H1 (cell line): ENCODE results near the gene FOXRED1. TPM values are rescaled to one million over a fixed set of nuclear protein-coding genes. Genes with fewer than 3 reads are reported as not detected.
A peak's percentile ranks its signal among the peaks of the same experiment; 100 is the strongest.

ENCODE experiments used
- CTCF ChIA-PET: fragments of 300-600 bp; sonication (Branson Sonifier 250); formaldehyde crosslinking; loops from one replicate; lab custom pipeline; 2021; ENCODE audit not compliant: partially characterized antibody; lab: Charles Lee
- POLR2A ChIA-PET: fragments of 300-600 bp; sonication (Branson Sonifier 250); formaldehyde crosslinking; loops from one replicate; lab custom pipeline; 2021; ENCODE audit warnings: inconsistent platforms; ENCODE audit not compliant: partially characterized antibody; lab: Charles Lee
- DNase-seq, 2 experiments: peaks; one replicate each; pipeline versions ENCODE4 v3.0.0 to v3.0.0-alpha.2; 2010 to 2022; ENCODE audit warnings: low spot score in 2 of 2, low read depth in 1 of 2, mixed read lengths in 1 of 2
- FAIRE-seq: peaks from 2 replicates; lab custom pipeline; 2011; peaks lifted over from hg19 to GRCh38; lab: Jason Lieb, UNC
- H2AFZ ChIP-seq: 2 replicates; pipeline ENCODE4 v1.8.1; 2012; ENCODE audit warnings: low read length, inconsistent platforms
- H2AK5ac ChIP-seq: 2 replicates; pipeline ENCODE4 v1.6.1; 2013; ENCODE audit warnings: low read depth, low read length
- H2BK120ac ChIP-seq: replicated peaks from 2 replicates; pipeline ENCODE3; 2013; ENCODE audit warnings: low read depth, low read length, inconsistent platforms
- H2BK12ac ChIP-seq: 2 replicates; pipeline ENCODE4 v1.6.1; 2013; ENCODE audit warnings: low read depth, low read length
- H2BK15ac ChIP-seq: 2 replicates; pipeline ENCODE4 v1.6.1; 2013; ENCODE audit warnings: low read length
- H2BK20ac ChIP-seq: 2 replicates; pipeline ENCODE4 v1.6.1; 2013; ENCODE audit warnings: low read length
- H2BK5ac ChIP-seq: 2 replicates; pipeline ENCODE4 v1.6.1; 2013; ENCODE audit warnings: low read depth, low read length
- H3K14ac ChIP-seq: 2 replicates; pipeline ENCODE4 v1.6.1; 2013; ENCODE audit warnings: inconsistent platforms; ENCODE audit not compliant: insufficient read length
- H3K18ac ChIP-seq: 2 replicates; pipeline ENCODE4 v1.6.1; 2013; ENCODE audit warnings: low read length; ENCODE audit errors: extremely low read depth
- H3K23ac ChIP-seq: 2 replicates; pipeline ENCODE4 v1.6.1; 2013; ENCODE audit warnings: inconsistent platforms; ENCODE audit not compliant: insufficient read length
- H3K23me2 ChIP-seq: 2 replicates; pipeline ENCODE4 v1.6.1; 2013; ENCODE audit warnings: low read depth, low read length
- H3K27ac ChIP-seq: 2 replicates; pipeline ENCODE4 v1.6.1; 2011; ENCODE audit warnings: low read depth, low read length, inconsistent platforms
- H3K27me3 ChIP-seq, 4 experiments: replicated peaks in 1 of 4; 1 replicate in 1 of 4; 2 replicates in 3 of 4; pipeline versions ENCODE4 v1.6.1 to v1.8.1; 2011 to 2013; ENCODE audit warnings: low read length in 3 of 4, mild to moderate bottlenecking in 3 of 4, inconsistent platforms in 2 of 4, mixed read lengths in 2 of 4, moderate library complexity in 1 of 4; ENCODE audit not compliant: control insufficient read depth in 3 of 4, insufficient read depth in 3 of 4; ENCODE audit errors: extremely low read depth in 1 of 4
- H3K36me3 ChIP-seq, 4 experiments: 2 replicates each; pipeline versions ENCODE4 v1.6.1 to v1.8.1; 2011 to 2013; ENCODE audit warnings: mild to moderate bottlenecking in 4 of 4, low read length in 3 of 4, moderate library complexity in 2 of 4, control low read depth in 1 of 4, inconsistent platforms in 1 of 4; ENCODE audit not compliant: insufficient read depth in 4 of 4, control insufficient read depth in 2 of 4
- H3K4ac ChIP-seq: replicated peaks from 2 replicates; pipeline ENCODE3; 2013; ENCODE audit warnings: low read length, low read depth, mixed read lengths, inconsistent platforms; ENCODE audit not compliant: insufficient read length
- H3K4me1 ChIP-seq, 4 experiments: replicated peaks in 1 of 4; 1 replicate in 1 of 4; 2 replicates in 3 of 4; pipeline versions ENCODE4 v1.6.1 to v1.8.1; 2011 to 2013; ENCODE audit warnings: low read length in 3 of 4, inconsistent platforms in 2 of 4, mixed read lengths in 1 of 4; ENCODE audit not compliant: insufficient read depth in 4 of 4, control insufficient read depth in 3 of 4
- H3K4me2 ChIP-seq, 2 experiments: 2 replicates each; pipeline versions ENCODE4 v1.6.1 to v1.8.1; 2011 to 2013; ENCODE audit warnings: low read depth in 2 of 2, low read length in 2 of 2, control low read depth in 1 of 2, inconsistent platforms in 1 of 2, mild to moderate bottlenecking in 1 of 2; ENCODE audit not compliant: insufficient read depth in 1 of 2
- H3K4me3 ChIP-seq, 4 experiments: fragments of 200-600, 300-600 bp in 1 of 4; sonication (generic), shearing (Covaris generic), sonication (Bioruptor Twin) in 1 of 4; 2 replicates each; pipeline versions ENCODE4 v1.5.1 to v1.8.1; 2011 to 2016; ENCODE audit warnings: low read length in 4 of 4, low read depth in 3 of 4, control low read depth in 2 of 4, inconsistent platforms in 2 of 4, mild to moderate bottlenecking in 2 of 4, mixed read lengths in 1 of 4, moderate library complexity in 1 of 4; ENCODE audit not compliant: insufficient read depth in 2 of 4; ENCODE audit errors: extremely low read depth in 1 of 4
- H3K56ac ChIP-seq: replicated peaks from 2 replicates; pipeline ENCODE3; 2013; ENCODE audit warnings: low read depth, mild to moderate bottlenecking, mixed read lengths, low read length, inconsistent platforms; ENCODE audit not compliant: insufficient read length
- H3K79me1 ChIP-seq: 2 replicates; pipeline ENCODE4 v1.6.1; 2013; ENCODE audit warnings: low read depth, low read length, control low read depth
- H3K79me2 ChIP-seq, 2 experiments: 2 replicates each; pipeline versions ENCODE4 v1.6.1 to v1.8.1; 2012 to 2013; ENCODE audit warnings: low read length in 2 of 2, mild to moderate bottlenecking in 2 of 2, inconsistent platforms in 1 of 2; ENCODE audit not compliant: insufficient read depth in 2 of 2, control insufficient read depth in 1 of 2
- H3K9ac ChIP-seq, 4 experiments: replicated peaks in 1 of 4; 1 replicate in 1 of 4; 2 replicates in 3 of 4; pipeline versions ENCODE4 v1.6.1 to v1.8.1; 2011 to 2013; ENCODE audit warnings: low read depth in 3 of 4, low read length in 3 of 4, control low read depth in 2 of 4, mild to moderate bottlenecking in 2 of 4, moderate library complexity in 2 of 4, inconsistent platforms in 1 of 4; ENCODE audit errors: extremely low read depth in 1 of 4
- H3K9me3 ChIP-seq, 2 experiments: 2 replicates each; pipeline versions ENCODE4 v1.6.1 to v1.8.1; 2012 to 2013; ENCODE audit warnings: mild to moderate bottlenecking in 2 of 2, moderate library complexity in 2 of 2, control low read depth in 1 of 2, inconsistent platforms in 1 of 2, low read depth in 1 of 2, low read length in 1 of 2, mixed read lengths in 1 of 2; ENCODE audit not compliant: insufficient read depth in 2 of 2
- H4K20me1 ChIP-seq, 2 experiments: replicated peaks in 1 of 2; 2 replicates each; pipeline versions ENCODE3 to v1.8.1; 2011 to 2013; ENCODE audit warnings: inconsistent platforms in 2 of 2, low read length in 2 of 2, mild to moderate bottlenecking in 1 of 2; ENCODE audit not compliant: insufficient read depth in 2 of 2, control insufficient read depth in 1 of 2
- H4K5ac ChIP-seq: 2 replicates; pipeline ENCODE4 v1.6.1; 2013; ENCODE audit warnings: low read length, low read depth, mixed read lengths, inconsistent platforms; ENCODE audit not compliant: insufficient read length
- H4K8ac ChIP-seq: 2 replicates; pipeline ENCODE4 v1.8.0; 2013; ENCODE audit warnings: mild to moderate bottlenecking, moderate library complexity, low read length, inconsistent platforms; ENCODE audit not compliant: insufficient read depth; ENCODE audit errors: extremely low read depth
- H4K91ac ChIP-seq: replicated peaks from 2 replicates; pipeline ENCODE3; 2013; ENCODE audit warnings: low read length, mixed read lengths, inconsistent platforms; ENCODE audit not compliant: insufficient read length
- BACH1 ChIP-seq: IDR thresholded peaks from 2 replicates; pipeline ENCODE4 v1.6.1; 2012; ENCODE audit warnings: low read length, improper control_type of control experiment
- BCL11A ChIP-seq, 2 experiments: IDR thresholded peaks; one replicate each; pipeline ENCODE4 v1.6.1; 2011; ENCODE audit warnings: low read depth in 2 of 2, low read length in 2 of 2, mild to moderate bottlenecking in 2 of 2
- BRCA1 ChIP-seq: IDR thresholded peaks from 2 replicates; pipeline ENCODE4 v1.6.1; 2012; ENCODE audit warnings: low read depth, low read length, improper control_type of control experiment
- CBX5 ChIP-seq: fragments of 300-800, 300-1000 bp; sonication (generic); IDR thresholded peaks from 2 replicates; pipeline ENCODE4 v1.7.1; 2016; ENCODE audit warnings: antibody characterized with exemption, low read length, low read depth
- EZH2 ChIP-seq: fragments of 200-600 bp; sonication (generic); IDR thresholded peaks from 2 replicates; pipeline ENCODE4 v1.7.1; 2012; ENCODE audit warnings: low read depth, mild to moderate bottlenecking, moderate library complexity, low read length, inconsistent platforms; ENCODE audit not compliant: severe bottlenecking
- JUN ChIP-seq: IDR thresholded peaks from 2 replicates; pipeline ENCODE4 v1.6.1; 2011; ENCODE audit warnings: low read depth, mild to moderate bottlenecking, improper control_type of control experiment, low read length
- JUND ChIP-seq: IDR thresholded peaks from 2 replicates; pipeline ENCODE4 v1.6.1; 2011; ENCODE audit warnings: mild to moderate bottlenecking, improper control_type of control experiment, low read length
- RNF2 ChIP-seq: fragments of 200-900, 300-1000 bp; sonication (generic); IDR thresholded peaks from 2 replicates; pipeline ENCODE4 v1.7.1; 2016; ENCODE audit warnings: borderline replicate concordance, low read depth, mild to moderate bottlenecking, antibody characterized with exemption, low read length; ENCODE audit not compliant: poor library complexity, severe bottlenecking; ENCODE audit errors: missing control alignments
- SP1 ChIP-seq: IDR thresholded peaks from 2 replicates; pipeline ENCODE4 v1.6.1; 2011; ENCODE audit warnings: low read depth, low read length
- ZNF274 ChIP-seq: IDR thresholded peaks from 2 replicates; pipeline ENCODE4 v1.7.0; 2012; ENCODE audit warnings: low read length, borderline replicate concordance; ENCODE audit errors: extremely low read depth
- WGBS, 2 experiments: shearing (Covaris generic) in 1 of 2; methylation state at CpG; one replicate each; pipeline versions ENCODE4 v1.1.6 to v1.1.7; 2013 to 2015; ENCODE audit warnings: low lambda C conversion rate in 2 of 2, mixed read lengths in 2 of 2, inconsistent platforms in 1 of 2, low coverage in 1 of 2, missing lambda C conversion rate in 1 of 2; ENCODE audit not compliant: insufficient replicate concordance in 2 of 2, insufficient coverage in 1 of 2, insufficient read length in 1 of 2; ENCODE audit errors: extremely low coverage in 1 of 2, missing lambda C conversion rate in 1 of 2; 5-methylcytosine and 5-hydroxymethylcytosine counted together
- polyA plus RNA-seq, 7 experiments: library from polyadenylated mRNA; depleted of rRNA in 3 of 7; stranded (reverse) in 5 of 7; unstranded in 2 of 7; fragments of >200 nt in 5 of 7; fragments of 200-250 nt in 2 of 7; gene quantifications; 1 replicate in 5 of 7; 2 replicates in 1 of 7; 4 replicates in 1 of 7; pipeline versions ENCODE4 v1.2.1 to v1.2.3, GENCODE V29; 2011 to 2013; ENCODE audit warnings: missing spikeins in 2 of 7, mixed read lengths in 2 of 7
- total RNA-seq: library from RNA; stranded (reverse); fragmentation: NEBNext Ultra II Directional; extraction: Animal tissue kit (Norgen Biotek cat#: 25700); gene quantifications from 2 replicates; pipeline ENCODE4 v1.2.1, GENCODE V29; 2021
- TF ChIP-seq, protein P1 (sequence below): IDR thresholded peaks from 2 replicates; pipeline ENCODE4 v1.6.1; 2012; ENCODE audit warnings: inconsistent platforms
- TF ChIP-seq, protein P2 (sequence below): IDR thresholded peaks from 2 replicates; pipeline ENCODE4 v1.6.1; 2011; ENCODE audit warnings: low read length, improper control_type of control experiment

FOXRED1 gene
- total and polyA plus RNA-seq, 2 of the 8 experiments (the other 6 are each of a cell fraction or from before 2014, with no cell fraction given) = 48.8 to 99.4 TPM

DNA sequence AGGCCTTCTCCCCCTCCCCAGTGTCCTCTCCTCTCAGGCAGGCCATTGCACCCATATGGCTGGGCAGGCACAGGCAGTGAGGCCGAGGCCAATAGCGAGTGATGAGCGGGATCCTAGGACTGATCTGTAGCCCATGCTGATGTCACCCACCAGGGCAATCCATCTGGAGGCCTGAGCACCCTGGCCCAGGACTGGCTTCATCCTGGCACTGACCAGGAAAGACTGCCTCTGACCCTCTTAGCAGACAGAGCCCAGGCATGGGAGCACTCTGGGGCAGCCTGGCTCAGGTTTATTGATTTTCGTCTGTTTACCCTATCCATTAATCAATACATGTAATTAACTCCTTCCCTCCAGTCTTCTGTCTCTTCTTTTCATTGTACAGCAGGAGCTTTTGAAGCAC is 8.8 kb downstream of the FOXRED1 start:
- Histone ChIP-seq H4K5ac (no peak overlapping the region), H4K8ac (no peak overlapping the region; the same call in 1 of the 2 replicates), H4K91ac (no peak overlapping the region), H3K4me2 (no peak overlapping the region), H2BK120ac (no peak overlapping the region), H3K23me2 (peaks cover 5% of the 10 kb centered on the region; the same call in 1 of the 2 replicates), H3K79me1 (peaks cover 4% of the 10 kb centered on the region), H2BK12ac (no peak overlapping the region), H4K20me1 (peaks cover 2 to 8% of the 10 kb centered on the region in 2 experiments), H3K27me3 (peaks cover 0 to 5% (median 0%) of the 10 kb centered on the region in 4 experiments; a peak in 3 of 7 replicates), H3K56ac (no peak overlapping the region), H3K23ac (no peak overlapping the region), H3K27ac (no peak overlapping the region), H3K14ac (no peak overlapping the region), H3K18ac (no peak overlapping the region), H3K9ac (no peak overlapping the region), H2AFZ (no peak overlapping the region), H3K4ac (no peak overlapping the region), H2BK20ac (no peak overlapping the region), H2AK5ac (no peak overlapping the region), H3K36me3 (peaks cover 17 to 46% (median 28%) of the 10 kb centered on the region in 4 experiments; a peak in 7 of 8 replicates), H3K79me2 (no peaks in the 10 kb centered on the region), H2BK5ac (0 out of 2 replicates have a peak overlapping the region, but pooled peaks have one; percentile 5), H3K9me3 (no peaks in the 10 kb centered on the region; a peak in 1 of 4 replicates), H2BK15ac (no peak overlapping the region), H3K4me1 (peaks cover 0 to 6% (median 2%) of the 10 kb centered on the region in 4 experiments; a peak in 4 of 7 replicates), H3K4me3 (no peak overlapping the region)
- WGBS, 2 experiments = 100% methylated on average over 4 of the region's 4 CpGs; no CpG with 5 or more reads in 1 of the 2 experiments
- ChIA-PET POLR2A (interaction anchor here (1.3 to 1.6 kb wide), 3 partner anchors 9 to 90 kb away, joined by 3 to 10 read pairs (median 4); partner anchors contain the start of genes FOXRED1 and SRPRA), CTCF (no interaction called here)
- no peak for DNase-seq
- FAIRE-seq = no peak
- TF ChIP-seq, protein P1, sequence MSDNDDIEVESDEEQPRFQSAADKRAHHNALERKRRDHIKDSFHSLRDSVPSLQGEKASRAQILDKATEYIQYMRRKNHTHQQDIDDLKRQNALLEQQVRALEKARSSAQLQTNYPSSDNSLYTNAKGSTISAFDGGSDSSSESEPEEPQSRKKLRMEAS = no peak
- TF ChIP-seq ZNF274 (no peak), BRCA1 (no peak), JUN (no peak), SP1 (no peak), BCL11A (IDR thresholded peaks at IDR 0.05; ENCODE audit: low read depth in 2 of 2, low read length in 2 of 2) (no peak), CBX5 (no peak), RNF2 (no peak), EZH2 (no peak), BACH1 (no peak), JUND (no peak)
- TF ChIP-seq, protein P2, sequence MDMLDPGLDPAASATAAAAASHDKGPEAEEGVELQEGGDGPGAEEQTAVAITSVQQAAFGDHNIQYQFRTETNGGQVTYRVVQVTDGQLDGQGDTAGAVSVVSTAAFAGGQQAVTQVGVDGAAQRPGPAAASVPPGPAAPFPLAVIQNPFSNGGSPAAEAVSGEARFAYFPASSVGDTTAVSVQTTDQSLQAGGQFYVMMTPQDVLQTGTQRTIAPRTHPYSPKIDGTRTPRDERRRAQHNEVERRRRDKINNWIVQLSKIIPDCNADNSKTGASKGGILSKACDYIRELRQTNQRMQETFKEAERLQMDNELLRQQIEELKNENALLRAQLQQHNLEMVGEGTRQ = no peak
